Lung (tissue), 12 donors: ENCODE data around the gene P2RY6. TPM values are rescaled to one million over a fixed set of nuclear protein-coding genes. Genes with fewer than 3 reads are reported as not detected.
A peak's percentile ranks its signal among the peaks of the same experiment; 100 is the strongest.

Source experiments
- ATAC-seq: fragments of 200-7000 bp; cut with Tn5 transposase; one replicate; pipeline ENCODE4 v1.9.1; 2020; ENCODE audit warnings: moderate number of reproducible peaks; ENCODE audit not compliant: insufficient read depth, low FRiP score
- DNase-seq, 3 donors: peaks; one replicate each; pipeline ENCODE4 v3.0.0-alpha.2; 2013 to 2017
- H3K27ac ChIP-seq, 2 donors: one replicate each; pipeline ENCODE4 v1.5.1; 2013; ENCODE audit warnings: mild to moderate bottlenecking in 2 of 2, moderate library complexity in 2 of 2, control low read depth in 1 of 2, inconsistent platforms in 1 of 2, low read depth in 1 of 2, low read length in 1 of 2
- H3K27me3 ChIP-seq, 3 donors: one replicate each; pipeline ENCODE4 v1.5.1; 2013; ENCODE audit warnings: low read length in 2 of 3; ENCODE audit not compliant: control insufficient read depth in 3 of 3, insufficient read depth in 3 of 3
- H3K36me3 ChIP-seq, 4 donors: one replicate each; pipeline ENCODE4 v1.5.1; 2013; ENCODE audit warnings: low read length in 4 of 4, mild to moderate bottlenecking in 1 of 4, moderate library complexity in 1 of 4; ENCODE audit not compliant: control insufficient read depth in 4 of 4, insufficient read depth in 4 of 4
- H3K4me1 ChIP-seq, 5 donors: one replicate each; pipeline ENCODE4 v1.5.1; 2013; ENCODE audit warnings: low read length in 5 of 5, mild to moderate bottlenecking in 2 of 5, moderate library complexity in 1 of 5; ENCODE audit not compliant: control insufficient read depth in 5 of 5, insufficient read depth in 5 of 5
- H3K4me3 ChIP-seq: one replicate; pipeline ENCODE4 v1.5.1; 2013; ENCODE audit warnings: mild to moderate bottlenecking, control low read depth, moderate library complexity
- H3K9ac ChIP-seq, 2 donors: one replicate each; pipeline ENCODE4 v1.5.1; 2013; ENCODE audit warnings: low read length in 2 of 2, control low read depth in 1 of 2; ENCODE audit not compliant: insufficient read depth in 1 of 2
- H3K9me3 ChIP-seq, 4 donors: one replicate each; pipeline ENCODE4 v1.5.1; 2013; ENCODE audit warnings: low read length in 3 of 4, mild to moderate bottlenecking in 1 of 4, moderate library complexity in 1 of 4; ENCODE audit not compliant: control insufficient read depth in 4 of 4, insufficient read depth in 3 of 4
- WGBS, 2 donors: extraction: QIAGEN DNeasy Blood & Tissue Kit; methylation state at CpG; one replicate each; pipeline ENCODE4 v1.1.7; 2013; 5-methylcytosine and 5-hydroxymethylcytosine counted together
- polyA plus RNA-seq, 2 donors: library from polyadenylated mRNA; stranded (reverse); fragments of 200-250 nt; gene quantifications; one replicate each; pipeline ENCODE4 v1.2.1, GENCODE V29; 2013
- total RNA-seq, 2 donors: library from RNA; depleted of rRNA in 1 of 2; stranded (reverse); fragments of >200 nt in 1 of 2; gene quantifications; one replicate each; pipeline ENCODE4 v1.2.1, GENCODE V29; 2014 to 2021
- TF ChIP-seq, protein P1 (sequence below): IDR thresholded peaks from 2 replicates; pipeline ENCODE4 v1.5.1; 2012; ENCODE audit warnings: mild to moderate bottlenecking; ENCODE audit errors: control extremely low read depth, extremely low read depth
- donor health status: control.
- donor health status: control.
- donor health status: Bipolar disorder and iron deficiency.
- donor health status: healthy.
- donor health status: DM: yes; HTN: yes; CAD: no.

P2RY6 gene
- total and polyA plus RNA-seq, 4 donors, result 3.0 to 13.0 (median 3.6) TPM

- Histone ChIP-seq H3K9ac (no peak overlapping the region), H3K36me3 (no peaks in the 10 kb centered on the region), H3K27me3 (no peaks in the 10 kb centered on the region), H3K27ac (no peak overlapping the region), H3K9me3 (no peaks in the 10 kb centered on the region), H3K4me1 (peaks cover 0 to 36% (median 16%) of the 10 kb centered on the region in 5 donors), H3K4me3 (no peak overlapping the region)
- WGBS, 2 donors, result 90 to 93% methylated on average over 7 of the region's 7 CpGs
- peak in 1 of 3 donors; percentile 4 for DNase-seq
- no peak for ATAC-seq
- TF ChIP-seq, protein P1, sequence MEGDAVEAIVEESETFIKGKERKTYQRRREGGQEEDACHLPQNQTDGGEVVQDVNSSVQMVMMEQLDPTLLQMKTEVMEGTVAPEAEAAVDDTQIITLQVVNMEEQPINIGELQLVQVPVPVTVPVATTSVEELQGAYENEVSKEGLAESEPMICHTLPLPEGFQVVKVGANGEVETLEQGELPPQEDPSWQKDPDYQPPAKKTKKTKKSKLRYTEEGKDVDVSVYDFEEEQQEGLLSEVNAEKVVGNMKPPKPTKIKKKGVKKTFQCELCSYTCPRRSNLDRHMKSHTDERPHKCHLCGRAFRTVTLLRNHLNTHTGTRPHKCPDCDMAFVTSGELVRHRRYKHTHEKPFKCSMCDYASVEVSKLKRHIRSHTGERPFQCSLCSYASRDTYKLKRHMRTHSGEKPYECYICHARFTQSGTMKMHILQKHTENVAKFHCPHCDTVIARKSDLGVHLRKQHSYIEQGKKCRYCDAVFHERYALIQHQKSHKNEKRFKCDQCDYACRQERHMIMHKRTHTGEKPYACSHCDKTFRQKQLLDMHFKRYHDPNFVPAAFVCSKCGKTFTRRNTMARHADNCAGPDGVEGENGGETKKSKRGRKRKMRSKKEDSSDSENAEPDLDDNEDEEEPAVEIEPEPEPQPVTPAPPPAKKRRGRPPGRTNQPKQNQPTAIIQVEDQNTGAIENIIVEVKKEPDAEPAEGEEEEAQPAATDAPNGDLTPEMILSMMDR, result no peak
Observed at GRCh38 chr11:73225851-73226250, 46.3 kb upstream of the P2RY6 start.

DNA sequence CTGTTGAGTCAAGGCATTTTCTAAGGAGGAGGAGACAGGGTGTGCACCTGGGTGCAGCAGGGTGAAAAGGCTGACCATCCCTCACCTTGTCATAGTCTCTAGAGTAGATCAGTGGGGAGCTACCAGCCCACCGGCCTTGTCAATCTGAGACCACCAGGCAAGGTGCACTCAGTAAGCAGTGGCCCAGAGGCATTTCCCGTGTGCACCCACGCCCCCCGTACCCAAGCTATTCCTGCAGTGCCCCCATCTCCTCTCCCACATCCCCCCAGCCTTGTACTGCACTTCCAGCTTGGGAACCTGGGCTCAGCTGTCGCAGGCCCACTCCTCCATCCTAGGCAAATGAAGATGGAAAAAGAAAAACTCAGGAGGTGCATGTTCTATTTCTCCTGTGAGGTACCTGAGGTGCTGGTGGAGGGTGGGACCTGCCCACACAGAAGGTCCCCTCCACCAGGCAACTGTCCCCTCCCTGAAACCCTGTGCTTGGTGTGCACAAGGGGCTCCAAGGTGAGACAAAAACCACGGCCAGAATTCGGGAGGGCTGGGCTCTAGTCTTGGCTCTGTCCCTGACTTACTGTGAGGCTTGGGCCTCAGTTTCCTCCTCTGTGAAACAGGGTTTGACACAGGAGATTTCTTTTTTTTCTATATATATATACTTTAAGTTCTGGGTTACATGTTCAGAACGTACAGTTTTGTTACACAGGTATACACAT is 45.7 kb upstream of the P2RY6 start:
- Histone ChIP-seq H3K4me3 (no peak overlapping the region), H3K9ac (no peak overlapping the region), H3K9me3 (no peaks in the 10 kb centered on the region), H3K4me1 (peaks cover 0 to 36% (median 16%) of the 10 kb centered on the region in 5 donors), H3K27ac (no peak overlapping the region), H3K36me3 (no peaks in the 10 kb centered on the region), H3K27me3 (no peaks in the 10 kb centered on the region)
- no peak for ATAC-seq
- DNase-seq, result no peak
- TF ChIP-seq, protein P1, result no peak
- 78 to 82% methylated on average over 8 of the region's 8 CpGs for WGBS, 2 donors

DNA sequence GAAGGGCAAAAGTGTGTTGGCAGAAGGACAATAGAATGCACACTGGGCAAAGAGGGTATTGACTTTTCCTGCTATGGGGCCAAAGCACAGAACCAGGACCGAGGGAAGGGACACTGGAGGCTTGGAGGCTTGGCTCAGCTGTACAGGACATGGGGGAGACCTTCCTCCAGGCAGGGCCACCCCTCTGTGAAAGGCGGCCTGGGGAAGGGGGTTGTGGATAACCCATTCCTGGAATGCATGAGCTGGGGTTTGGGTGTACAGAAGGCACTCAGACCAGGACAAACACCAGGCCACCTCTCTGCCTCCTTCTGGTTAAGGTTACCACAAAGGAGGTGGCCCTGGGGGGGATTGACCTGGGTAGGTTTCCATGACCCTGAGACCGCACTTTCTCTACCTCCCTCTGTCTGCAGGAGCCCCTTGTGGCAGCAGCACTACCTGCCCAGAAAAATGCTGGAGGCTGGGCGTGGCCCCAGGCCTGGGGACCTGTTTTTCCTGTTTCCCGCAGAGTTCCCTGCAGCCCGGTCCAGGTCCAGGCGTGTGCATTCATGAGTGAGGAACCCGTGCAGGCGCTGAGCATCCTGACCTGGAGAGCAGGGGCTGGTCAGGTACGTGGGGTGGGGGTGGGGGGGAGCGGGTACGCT is 44.4 kb upstream of the P2RY6 start:
- Histone ChIP-seq H3K9me3 (no peaks in the 10 kb centered on the region), H3K4me1 (peaks cover 0 to 36% (median 14%) of the 10 kb centered on the region in 5 donors), H3K4me3 (no peak overlapping the region), H3K36me3 (no peaks in the 10 kb centered on the region), H3K9ac (no peak overlapping the region), H3K27ac (peak overlapping the region in 1 of 2 donors; percentile 17), H3K27me3 (no peaks in the 10 kb centered on the region)
- TF ChIP-seq, protein P1, result no peak
- ATAC-seq, result peak; percentile 63
- 69 to 73% methylated on average over 11 to 12 of the region's 12 CpGs for WGBS, 2 donors
- peak; percentile 60 to 84 (median 84) for DNase-seq
